Body of pancreas (tissue), 4 donors: ENCODE data around the gene CACNA2D4.

Source experiments
- POLR2A ChIP-seq, 3 donors: fragments of 450-650 bp; IDR thresholded peaks; one replicate each; pipeline ENCODE4 v1.6.1; 2016; ENCODE audit warnings: antibody characterized with exemption in 3 of 3, mild to moderate bottlenecking in 2 of 3
- TF ChIP-seq, protein P1 (sequence below), 7 experiments: fragments of 450-650 bp in 4 of 7; fragments of 200-600 bp in 3 of 7; sonication (generic) in 3 of 7; IDR thresholded peaks; one replicate each; pipeline ENCODE4 v1.5.1; 2016 to 2019; ENCODE audit warnings: antibody characterized with exemption in 7 of 7

DNA sequence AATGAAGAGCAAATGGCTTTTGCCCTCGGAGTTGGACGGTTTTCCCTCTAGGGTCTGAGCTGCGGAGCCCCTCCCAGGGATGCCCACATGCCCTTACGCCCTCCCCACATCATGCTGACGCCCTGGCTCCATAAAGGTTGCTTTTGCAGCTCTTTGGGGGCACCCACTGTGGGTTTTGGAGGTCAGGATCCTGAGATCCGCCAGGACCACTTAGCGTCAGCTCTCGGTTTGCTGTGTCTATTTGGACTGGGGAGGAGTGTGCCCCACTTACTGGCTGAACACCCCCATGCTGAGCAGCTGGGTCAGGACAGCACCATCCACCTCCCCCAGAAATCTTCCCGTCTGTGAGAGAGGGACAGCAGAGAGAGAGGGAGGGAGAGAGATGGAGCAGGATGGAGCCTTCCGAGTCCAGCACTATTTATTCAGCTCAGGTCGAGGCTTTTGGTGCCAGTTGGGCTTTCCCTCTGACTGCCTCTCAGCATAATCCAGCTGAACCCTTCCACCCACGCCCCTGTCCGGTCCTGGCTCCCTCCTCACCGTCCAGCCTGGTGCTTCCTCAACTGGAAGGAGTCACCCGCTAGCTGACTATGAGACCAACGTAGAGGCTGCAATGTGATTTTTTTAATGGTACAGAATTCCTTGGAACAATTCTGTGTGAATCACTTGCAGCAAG lies 117.0 kb downstream of the CACNA2D4 start:
- TF ChIP-seq, protein P1, sequence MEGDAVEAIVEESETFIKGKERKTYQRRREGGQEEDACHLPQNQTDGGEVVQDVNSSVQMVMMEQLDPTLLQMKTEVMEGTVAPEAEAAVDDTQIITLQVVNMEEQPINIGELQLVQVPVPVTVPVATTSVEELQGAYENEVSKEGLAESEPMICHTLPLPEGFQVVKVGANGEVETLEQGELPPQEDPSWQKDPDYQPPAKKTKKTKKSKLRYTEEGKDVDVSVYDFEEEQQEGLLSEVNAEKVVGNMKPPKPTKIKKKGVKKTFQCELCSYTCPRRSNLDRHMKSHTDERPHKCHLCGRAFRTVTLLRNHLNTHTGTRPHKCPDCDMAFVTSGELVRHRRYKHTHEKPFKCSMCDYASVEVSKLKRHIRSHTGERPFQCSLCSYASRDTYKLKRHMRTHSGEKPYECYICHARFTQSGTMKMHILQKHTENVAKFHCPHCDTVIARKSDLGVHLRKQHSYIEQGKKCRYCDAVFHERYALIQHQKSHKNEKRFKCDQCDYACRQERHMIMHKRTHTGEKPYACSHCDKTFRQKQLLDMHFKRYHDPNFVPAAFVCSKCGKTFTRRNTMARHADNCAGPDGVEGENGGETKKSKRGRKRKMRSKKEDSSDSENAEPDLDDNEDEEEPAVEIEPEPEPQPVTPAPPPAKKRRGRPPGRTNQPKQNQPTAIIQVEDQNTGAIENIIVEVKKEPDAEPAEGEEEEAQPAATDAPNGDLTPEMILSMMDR (IDR thresholded peaks at IDR 0.05), result no peak
- no peak for TF ChIP-seq POLR2A (IDR thresholded peaks at IDR 0.05)
